ENCODE measurements around the gene RFPL4A.
"Not testable (repeated sequence)": the region's sequence is repeated elsewhere in the genome, so short reads cannot be mapped to it uniquely, and the experiment has no call there.

Gene RFPL4A

DNA sequence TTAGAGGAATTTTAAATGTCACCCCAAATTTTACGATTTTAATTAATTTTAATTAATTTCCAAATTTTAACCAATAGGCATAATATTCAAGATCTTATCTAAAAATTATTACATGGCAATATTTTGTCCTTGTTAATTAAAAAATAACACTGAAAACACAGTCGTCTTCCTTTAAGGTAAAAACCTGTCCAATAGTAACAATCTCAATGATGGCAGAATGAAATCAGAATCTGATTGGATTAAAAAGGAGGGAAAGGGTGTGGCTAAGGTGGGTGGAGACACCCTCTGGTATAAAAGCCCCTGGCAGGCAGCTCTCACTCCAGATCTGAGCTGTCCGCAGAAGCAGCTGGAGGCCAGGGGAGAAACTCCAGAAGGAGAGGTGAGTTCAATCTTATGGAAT is at the start of gene RFPL4A:
Gene RFPL4A, plus strand, starts transcription at position 301 of the 400 bp plus-strand sequence. CDS start 2,704 bp downstream, outside the sequence.
- DNase-seq (ENCODE audit: low spot score) = not testable (repeated sequence)

DNA sequence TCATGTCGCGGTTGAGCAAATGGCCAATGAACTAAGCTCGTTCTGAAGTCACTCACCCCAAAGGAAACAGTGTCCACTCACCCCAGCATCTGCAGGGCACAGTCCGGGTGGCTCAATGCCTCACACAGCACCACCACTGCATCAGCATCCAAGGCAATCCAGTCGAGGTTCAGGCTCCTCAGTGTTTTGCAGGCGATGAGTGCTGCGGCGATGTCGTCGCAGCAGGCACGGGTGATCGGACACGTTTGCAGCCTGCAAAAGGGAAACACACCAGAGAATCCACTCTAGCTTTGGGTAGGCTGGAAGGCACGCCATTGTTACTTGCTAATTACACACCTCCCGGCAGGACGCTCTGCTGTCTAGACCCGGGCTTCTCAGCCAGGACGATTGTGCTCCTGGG is 47.2 kb upstream of the RFPL4A start:
- DNase-seq (ENCODE audit: low spot score) = no peak

DNA sequence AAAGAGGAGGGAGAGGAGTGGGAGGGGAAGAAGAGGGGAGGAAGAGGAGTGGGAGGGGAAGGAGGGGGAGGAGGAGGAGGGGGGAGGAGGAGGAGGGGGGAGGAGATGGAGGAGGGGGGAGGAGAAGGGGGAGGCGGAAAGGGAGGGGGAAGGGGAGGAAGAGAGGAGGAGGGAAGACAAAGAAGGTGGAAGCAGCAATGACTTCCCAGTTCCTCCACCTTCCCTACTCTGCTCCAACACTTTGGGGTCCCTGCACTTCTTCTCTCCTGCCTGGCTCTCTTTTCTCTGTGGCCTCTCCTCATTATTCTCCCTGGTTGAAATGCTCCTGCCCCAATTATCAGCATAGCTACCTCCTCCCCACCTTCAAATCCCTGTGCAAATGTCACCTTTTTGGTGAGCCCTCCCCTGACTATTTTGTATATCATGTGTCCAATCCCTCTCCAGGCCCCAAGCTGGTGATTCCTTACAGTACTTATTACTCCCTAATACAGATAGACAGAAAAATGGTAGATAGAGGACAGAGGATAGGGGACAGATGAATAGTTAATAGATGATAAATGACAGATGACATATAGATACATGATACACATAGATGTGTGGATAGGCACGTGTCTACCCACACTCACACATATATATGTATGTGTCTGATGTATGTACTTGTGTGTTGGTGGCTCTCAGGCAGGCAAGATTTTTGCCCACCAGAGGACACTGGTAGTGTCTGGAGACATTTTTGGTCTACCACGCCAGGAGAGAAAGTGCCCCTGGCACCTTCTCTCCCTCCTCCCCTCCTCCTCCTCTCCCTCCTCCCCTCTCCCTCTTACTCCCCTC is 45.9 kb upstream of the RFPL4A start:
- peak; percentile 13 for DNase-seq (ENCODE audit: low spot score)

DNA sequence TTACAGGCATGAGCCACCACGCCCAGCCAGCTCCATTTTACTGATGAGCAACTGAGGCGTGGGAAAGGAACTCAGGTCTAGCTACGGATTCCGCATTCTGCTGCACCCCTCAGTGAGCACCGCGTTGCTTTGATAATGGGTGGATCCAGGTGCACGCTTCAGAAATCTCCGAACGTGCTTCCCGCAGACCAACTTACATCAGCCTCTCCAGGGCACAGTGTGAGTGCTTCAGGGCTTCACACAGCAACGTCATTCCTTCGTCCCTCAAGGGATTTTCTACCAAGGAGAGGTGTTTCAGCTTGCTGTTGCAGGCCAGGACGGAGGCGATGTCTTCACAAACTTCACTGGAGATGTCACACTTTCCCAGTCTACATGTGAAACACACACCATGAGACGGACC is 42.4 kb upstream of the RFPL4A start:
- DNase-seq (ENCODE audit: low spot score) = no peak

DNA sequence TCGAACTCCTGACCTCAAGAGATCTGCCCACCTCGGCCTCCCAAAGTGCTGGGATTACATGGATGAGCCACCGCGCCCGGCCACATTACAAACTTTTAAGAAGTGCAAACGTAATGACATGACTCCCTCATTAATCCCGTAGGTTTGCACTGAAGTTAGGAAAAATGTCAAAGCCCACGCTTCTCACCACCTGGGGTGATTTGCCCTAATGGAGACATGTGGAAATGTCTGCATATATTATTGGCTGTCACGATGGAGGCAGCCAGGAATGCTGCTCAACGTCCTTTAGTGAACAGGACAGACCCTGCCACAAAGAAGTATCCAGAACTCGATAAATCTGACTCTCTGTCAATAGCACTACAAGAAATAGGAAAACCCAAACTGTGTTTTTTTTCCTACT is 41.6 kb upstream of the RFPL4A start:
- DNase-seq (ENCODE audit: low spot score) = no peak

DNA sequence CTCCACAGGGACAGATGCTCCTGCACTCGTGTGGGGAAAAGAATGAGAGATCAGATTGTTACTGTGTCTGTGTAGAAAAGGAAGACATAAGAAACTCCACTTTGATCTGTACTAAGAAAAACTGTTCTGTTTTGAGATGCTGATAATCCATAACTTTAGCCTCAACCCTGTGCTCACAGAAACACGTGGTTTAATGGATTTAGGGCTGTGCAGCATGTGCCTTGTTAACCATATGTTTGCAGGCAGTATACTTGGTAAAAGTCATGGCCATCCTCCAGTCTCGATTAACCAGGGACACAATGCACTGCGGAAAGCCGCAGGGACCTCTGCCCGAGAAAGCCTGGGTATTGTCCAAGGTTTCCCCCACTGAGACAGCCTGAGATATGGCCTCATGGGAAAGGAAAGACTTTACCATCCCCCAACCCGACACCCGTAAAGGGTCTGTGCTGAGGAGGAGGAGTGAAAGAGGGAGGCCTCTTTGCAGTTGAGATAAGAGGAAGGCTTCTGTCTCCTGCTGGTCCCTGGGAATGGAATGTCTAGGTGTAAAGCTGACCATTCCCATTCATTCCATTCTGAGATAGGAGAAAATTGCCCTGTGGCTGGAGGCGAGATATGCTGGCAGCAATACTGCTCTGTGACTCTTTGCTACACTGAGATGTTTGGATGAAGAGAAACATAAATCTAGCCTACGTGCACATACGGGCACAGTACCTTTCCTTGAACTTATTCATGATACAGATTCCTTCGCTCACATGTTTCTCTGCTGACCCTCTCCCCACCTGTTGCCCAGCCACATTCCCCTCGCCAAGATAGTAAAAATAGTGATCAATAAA is 40.8 kb upstream of the RFPL4A start:
- DNase-seq (ENCODE audit: low spot score) = not testable (repeated sequence)

DNA sequence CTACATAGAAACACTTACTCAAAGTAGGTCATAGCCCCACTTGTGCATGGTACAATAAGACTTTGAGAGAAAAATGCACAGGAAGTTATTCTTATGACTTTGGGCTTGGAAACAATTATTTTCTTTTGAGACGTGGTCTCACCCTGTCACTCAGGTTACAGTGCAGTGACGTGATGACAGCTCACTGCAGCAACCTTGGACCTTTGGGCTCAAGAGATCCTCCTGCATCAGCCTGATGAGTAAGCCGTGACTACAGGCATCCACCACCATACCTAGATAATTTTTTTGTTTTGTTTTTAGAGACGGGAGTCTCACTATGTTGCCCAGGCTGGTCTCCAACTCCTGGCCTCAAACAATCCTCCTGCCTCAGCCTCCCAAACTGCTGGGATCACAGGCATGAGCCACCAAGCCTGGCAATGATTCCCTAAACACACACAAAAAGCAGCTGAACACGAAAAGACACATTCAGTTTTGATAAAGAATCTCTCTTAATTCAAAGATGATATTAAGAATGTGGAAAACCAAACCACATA is 38.6 kb upstream of the RFPL4A start:
- no peak for DNase-seq (ENCODE audit: low spot score)

DNA sequence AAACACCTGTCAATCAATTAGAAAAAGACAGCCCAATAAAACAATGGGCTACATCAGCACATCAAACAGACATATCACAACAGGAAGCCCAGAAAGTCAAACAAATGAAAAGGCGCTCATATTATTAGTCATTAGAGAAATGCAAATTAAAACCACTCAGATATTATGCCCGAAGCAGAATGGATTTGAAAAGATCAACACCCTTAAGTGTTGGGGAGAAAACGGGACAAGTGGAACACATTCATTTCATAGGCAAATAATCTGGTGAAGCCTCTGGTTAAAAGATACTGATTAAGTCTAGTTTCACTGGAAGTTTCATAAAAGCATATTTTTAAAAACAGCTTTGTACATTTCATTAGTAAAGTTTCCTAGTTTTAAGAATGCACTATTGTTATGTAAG is 38.1 kb upstream of the RFPL4A start:
- DNase-seq (ENCODE audit: low spot score) = no peak

DNA sequence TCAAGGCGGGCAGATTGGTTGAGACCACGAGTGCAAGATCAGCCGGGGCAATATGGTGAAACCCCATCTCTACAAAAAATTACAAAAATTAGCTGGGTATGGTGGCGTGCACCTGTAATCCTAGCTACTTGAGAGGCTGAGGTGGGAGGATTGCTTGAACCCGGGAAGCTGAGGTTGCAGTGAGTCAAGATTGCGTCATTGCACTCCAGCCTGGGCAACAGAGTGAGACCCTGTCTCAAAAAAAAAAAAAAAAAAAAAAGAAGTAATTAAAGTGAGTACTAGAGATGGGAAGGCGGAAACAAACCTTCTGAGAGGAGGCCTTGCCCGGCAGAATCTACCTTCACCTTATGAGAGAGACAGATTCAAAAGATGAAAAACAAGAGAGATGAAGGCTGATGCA is 35.4 kb upstream of the RFPL4A start:
- DNase-seq (ENCODE audit: low spot score) = no peak

DNA sequence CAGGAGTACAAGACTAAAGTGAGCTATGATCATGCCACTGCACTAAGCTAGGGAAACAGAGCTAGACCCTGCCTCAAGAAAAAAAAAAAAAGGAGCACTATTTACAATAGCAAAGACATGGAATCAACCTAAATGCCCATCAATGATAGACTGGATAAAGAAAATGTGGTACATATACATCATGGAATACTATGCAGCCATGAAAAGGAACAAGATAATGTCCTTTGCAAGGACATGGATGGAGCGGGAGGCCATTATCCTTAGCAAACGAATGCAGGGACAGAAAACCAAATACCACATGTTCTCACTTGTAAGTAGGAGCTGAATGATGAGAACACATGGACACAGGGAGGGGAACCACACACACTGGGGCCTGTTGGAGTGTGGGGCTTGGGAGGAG is 28.5 kb upstream of the RFPL4A start:
- DNase-seq (ENCODE audit: low spot score) = not testable (repeated sequence)

DNA sequence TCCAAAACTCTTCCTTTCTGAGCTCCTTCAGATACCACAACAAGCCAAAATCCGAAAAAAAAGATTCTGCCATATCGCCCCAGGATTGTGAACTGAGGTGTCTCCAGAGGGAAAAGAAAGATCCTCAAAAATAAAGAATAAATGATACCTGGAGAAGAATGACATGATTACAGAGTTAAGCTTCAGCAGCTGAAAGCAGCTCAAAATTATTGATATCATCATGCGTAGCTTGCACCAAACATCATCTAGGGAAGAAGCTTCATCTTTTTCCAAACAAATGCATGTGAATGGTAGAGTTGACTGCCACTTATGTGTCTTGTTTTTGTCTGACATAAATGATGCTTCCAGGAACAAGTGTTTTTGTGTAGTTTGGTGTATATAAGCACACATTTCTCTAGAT is 20.6 kb upstream of the RFPL4A start, which contains the start of gene NLRP9:
Gene NLRP9, minus strand, starts transcription at position 101 of the 400 bp plus-strand sequence. Its CDS starts 28 bp downstream, at position 73.
- DNase-seq (ENCODE audit: low spot score) = no peak

DNA sequence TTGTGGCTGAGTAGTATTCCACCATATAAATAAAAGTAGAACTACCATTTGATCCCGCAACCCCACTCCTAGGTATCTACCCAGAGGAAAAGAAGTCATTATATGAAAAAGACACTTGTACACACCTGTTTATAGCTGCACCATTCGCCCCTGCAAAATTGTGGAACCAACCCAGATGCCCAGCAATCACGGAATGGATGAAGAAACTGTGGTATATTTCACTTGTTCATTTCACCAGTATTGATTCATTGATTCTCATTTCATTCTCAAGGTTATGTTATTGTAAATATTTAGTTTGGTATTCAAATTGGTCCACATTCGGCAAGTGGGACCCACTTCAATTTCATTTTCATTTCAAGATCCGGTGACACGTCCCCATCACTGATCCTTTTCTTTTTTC is 8.2 kb upstream of the RFPL4A start:
- no peak for DNase-seq (ENCODE audit: low spot score)

DNA sequence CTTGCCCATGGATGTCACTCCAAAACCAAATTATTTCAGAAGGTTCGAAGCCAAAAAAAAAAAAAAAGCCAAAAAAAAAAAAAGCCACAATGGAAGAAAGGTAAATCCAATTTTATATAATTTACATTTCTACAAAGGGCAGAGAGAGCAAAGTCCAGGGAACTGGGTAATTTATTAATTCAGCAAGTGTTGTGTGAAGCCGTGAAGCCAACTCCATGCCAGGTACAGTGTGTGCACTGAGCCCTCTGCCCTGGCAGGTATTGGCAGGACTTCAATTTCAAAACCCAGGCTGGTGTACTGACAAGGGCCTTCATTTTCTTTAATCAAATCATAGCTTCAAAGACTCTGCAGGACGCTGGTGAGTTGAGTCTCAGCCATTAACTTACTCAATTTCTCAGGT is 5.5 kb upstream of the RFPL4A start:
- no peak for DNase-seq (ENCODE audit: low spot score)

DNA sequence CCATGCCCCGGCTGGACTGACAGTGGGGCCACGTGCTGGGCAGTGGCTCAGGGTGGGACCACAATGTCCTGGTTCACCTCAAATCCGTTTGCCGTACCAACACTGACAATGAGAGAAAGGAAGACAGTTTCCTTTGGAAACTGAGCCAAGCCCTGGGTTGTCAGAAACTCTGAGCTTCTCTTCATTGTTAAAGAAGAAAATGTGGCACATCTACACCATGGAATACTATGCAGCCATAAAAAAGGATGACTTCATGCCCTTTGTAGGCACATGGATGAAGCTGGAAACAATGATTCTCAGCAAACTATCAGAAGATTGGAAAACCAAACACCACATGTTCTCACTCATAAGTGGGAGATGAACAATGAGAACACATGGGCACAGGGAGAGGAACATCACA is 2.1 kb upstream of the RFPL4A start:
- DNase-seq (ENCODE audit: low spot score) = not testable (repeated sequence)

DNA sequence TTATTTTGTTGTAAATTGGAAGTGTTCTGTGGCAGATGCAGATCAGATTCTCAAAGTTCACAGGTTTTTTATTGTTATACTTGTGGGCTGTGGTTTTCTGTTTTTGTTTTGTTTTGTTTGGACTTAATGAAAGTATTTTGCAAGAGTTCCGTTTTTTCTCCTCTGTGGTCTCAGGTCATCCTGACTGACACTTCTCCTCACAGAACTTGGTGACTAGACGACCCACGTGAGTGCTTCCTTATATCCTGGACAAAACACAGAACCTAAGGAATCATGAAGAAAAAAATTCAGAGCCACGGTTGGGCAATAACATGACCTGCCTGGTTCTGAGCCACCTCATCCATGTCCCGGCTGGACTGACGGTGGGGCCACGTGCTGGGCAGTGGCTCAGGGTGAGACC is 7.6 kb downstream of the RFPL4A start:
- DNase-seq (ENCODE audit: low spot score) = no peak

DNA sequence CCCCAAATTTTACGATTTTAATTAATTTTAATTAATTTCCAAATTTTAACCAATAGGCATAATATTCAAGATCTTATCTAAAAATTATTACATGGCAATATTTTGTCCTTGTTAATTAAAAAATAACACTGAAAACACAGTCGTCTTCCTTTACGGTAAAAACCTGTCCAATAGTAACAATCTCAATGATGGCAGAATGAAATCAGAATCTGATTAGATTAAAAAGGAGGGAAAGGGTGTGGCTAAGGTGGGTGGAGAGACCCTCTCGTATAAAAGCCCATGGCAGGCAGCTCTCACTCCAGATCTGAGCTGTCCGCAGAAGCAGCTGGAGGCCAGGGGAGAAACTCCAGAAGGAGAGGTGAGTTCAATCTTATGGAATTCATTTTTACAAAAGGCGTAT is 9.9 kb downstream of the RFPL4A start, which contains the start of gene RFPL4AL1:
Gene RFPL4AL1, plus strand, starts transcription at position 301 of the 400 bp plus-strand sequence. CDS start 2,687 bp downstream, outside the sequence.
- DNase-seq (ENCODE audit: low spot score) = not testable (repeated sequence)

DNA sequence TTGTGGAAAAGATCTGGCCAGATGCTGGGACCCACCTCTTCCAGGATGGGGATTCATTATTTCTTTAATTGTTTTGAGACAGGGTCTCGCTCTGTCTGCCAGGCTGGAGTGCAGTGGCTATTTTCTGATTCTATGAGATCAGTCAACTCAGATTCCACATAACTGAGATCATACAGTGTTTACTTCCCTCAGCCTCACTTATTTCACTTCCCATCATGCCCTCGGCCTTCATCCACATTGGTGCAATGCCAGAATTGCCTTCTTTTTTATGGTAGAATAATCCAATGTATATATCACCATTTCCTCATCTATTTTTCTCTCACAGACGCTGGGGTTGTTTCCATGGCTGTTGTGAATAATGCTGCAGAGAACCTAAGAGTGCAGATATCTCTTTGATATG is 10.7 kb downstream of the RFPL4A start:
- not testable (repeated sequence) for DNase-seq (ENCODE audit: low spot score)

DNA sequence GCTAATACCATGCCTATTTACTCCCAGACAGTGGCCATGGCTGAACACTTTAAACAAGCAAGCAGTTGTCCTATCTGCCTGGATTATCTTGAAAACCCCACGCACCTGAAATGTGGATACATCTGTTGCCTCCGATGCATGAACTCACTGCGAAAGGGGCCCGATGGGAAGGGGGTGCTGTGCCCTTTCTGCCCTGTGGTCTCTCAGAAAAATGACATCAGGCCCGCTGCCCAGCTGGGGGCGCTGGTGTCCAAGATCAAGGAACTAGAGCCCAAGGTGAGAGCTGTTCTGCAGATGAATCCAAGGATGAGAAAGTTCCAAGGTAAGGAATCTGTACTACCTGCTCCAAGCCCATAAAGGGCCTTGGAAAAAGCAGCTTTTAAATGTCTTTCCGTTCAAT is 18.6 kb downstream of the RFPL4A start:
- DNase-seq (ENCODE audit: low spot score) = no peak

DNA sequence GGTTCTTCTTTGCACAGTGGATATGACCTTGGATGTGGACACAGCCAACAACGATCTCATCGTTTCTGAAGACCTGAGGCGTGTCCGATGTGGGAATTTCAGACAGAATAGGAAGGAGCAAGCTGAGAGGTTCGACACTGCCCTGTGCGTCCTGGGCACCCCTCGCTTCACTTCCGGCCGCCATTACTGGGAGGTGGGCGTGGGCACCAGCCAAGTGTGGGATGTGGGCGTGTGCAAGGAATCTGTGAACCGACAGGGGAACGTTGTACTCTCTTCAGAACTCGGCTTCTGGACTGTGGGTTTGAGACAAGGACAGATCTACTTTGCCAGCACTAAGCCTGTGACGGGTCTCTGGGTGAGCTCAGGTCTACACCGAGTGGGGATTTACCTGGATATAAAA is 19.4 kb downstream of the RFPL4A start:
- DNase-seq (ENCODE audit: low spot score) = no peak

DNA sequence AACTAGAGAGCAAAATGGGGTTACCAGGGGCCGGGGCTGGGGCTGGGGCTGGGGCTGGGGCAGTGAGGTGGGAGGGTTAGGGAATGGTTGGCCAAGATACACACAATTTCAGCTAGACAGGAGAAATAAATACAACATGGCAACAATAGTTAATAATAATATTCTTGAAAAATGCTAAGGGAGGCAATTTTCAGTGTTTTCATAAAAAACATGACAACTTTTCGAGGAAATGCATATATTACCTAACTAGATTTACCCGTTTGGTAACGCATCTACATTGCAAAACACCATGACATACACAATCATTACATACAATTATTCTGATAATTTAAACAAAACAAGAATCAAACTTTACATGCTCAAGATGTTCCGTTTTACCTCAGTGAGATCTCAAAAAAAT is 22.2 kb downstream of the RFPL4A start:
- no peak for DNase-seq (ENCODE audit: low spot score)

DNA sequence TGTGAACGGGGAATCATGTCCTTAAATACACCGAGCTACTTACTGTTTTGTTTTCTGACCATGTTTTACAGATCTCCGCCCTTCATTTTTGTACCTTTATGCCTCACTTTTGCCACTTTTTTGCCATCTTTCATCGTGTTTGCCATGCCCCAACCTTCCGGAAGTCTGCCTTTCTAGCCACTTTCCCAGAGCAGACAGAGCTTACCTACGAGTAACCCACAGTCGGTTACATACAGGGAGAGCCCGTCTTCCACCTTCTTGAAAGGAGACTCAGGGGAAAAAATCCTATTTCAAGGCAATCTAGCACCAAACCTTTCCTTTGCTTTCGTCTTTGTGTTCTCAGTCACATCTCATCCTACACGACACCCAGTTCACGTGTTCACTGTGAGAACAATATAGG is 36.1 kb downstream of the RFPL4A start:
- no peak for DNase-seq (ENCODE audit: low spot score)

DNA sequence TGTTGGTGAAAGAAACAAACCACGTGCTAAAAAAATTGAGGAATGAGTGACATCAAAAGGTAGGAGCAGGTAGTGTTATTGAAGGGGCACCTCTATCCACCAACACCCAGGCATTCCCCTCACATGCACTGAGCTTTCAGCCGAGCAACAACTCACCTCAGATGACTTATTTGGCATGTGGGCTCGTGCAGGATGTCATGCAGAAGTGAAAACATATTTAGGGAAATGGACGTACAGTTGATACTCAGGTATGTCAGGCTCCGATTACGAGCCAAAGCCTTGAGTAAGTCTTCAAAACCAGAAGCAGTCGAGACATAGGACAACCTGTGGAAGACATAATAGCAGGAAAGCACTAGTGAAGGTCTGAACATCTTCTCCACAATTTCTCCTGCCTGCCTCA is 42.5 kb downstream of the RFPL4A start:
- DNase-seq (ENCODE audit: low spot score) = no peak

DNA sequence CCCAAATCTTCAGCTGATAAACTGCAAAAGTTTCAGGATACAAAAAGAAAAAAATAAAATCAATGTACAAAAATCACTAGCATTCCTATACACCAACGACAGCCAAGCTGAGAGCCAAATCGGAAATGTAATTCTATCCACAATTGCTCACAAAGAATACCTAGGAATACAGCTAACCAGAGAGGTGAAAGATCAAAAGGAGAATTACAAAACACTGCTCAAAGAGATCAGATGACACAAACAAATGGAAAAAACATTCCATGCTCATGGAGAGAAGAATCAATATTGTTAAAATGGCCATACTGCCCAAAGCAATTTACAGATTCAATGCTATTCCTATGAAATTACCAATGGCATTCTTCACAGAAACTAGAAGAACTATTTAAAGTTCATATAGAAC is 43.4 kb downstream of the RFPL4A start:
- DNase-seq (ENCODE audit: low spot score) = no peak
